ENCODE results near the gene LSP1. TPM values are rescaled to one million over a fixed set of nuclear protein-coding genes. Genes with fewer than 3 reads are reported as not detected.
A peak's percentile ranks its signal among the peaks of the same experiment; 100 is the strongest.

Gene LSP1
- polyA plus RNA-seq, 4 donors: 4.5 to 45.1 (median 22.3) TPM

GRCh38 chr11:1928891-1929541 is 76.1 kb downstream of the LSP1 start:
- Histone ChIP-seq H3K27me3 (ENCODE audit: control insufficient read depth in 3 of 3, insufficient read depth in 3 of 3, low read length in 3 of 3) (peaks cover 0 to 7% (median 0%) of the 10 kb centered on the region in 3 donors), H3K4me3 (ENCODE audit: low read depth in 1 of 3, low read length in 3 of 3) (no peak overlapping the region), H3K27ac (ENCODE audit: low read depth in 1 of 3, low read length in 2 of 3) (no peak overlapping the region), H3K36me3 (ENCODE audit: control insufficient read depth in 3 of 3, insufficient read depth in 2 of 3, low read depth in 1 of 3, low read length in 3 of 3) (no peaks in the 10 kb centered on the region), H3K9me3 (ENCODE audit: control insufficient read depth in 2 of 2, insufficient read depth in 1 of 2, low read depth in 1 of 2, low read length in 1 of 2) (no peaks in the 10 kb centered on the region), H3K4me1 (ENCODE audit: control insufficient read depth in 3 of 3, insufficient read depth in 2 of 3, low read depth in 1 of 3, low read length in 2 of 3) (peaks cover 0 to 16% (median 0%) of the 10 kb centered on the region in 3 donors)
- WGBS, 3 donors: 87 to 94% (median 89%) methylated on average over 30 to 35 of the region's 35 CpGs
- FAIRE-seq (no peak), DNase-seq (no peak)

GRCh38 chr11:1929621-1930461 is 77.0 kb downstream of the LSP1 start:
- H3K36me3 ChIP-seq (ENCODE audit: control insufficient read depth in 3 of 3, insufficient read depth in 2 of 3, low read depth in 1 of 3, low read length in 3 of 3): no peaks in the 10 kb centered on the region
- H3K4me3 ChIP-seq (ENCODE audit: low read depth in 1 of 3, low read length in 3 of 3): no peak overlapping the region
- no peak overlapping the region for H3K27ac ChIP-seq (ENCODE audit: low read depth in 1 of 3, low read length in 2 of 3)
- H3K4me1 ChIP-seq (ENCODE audit: control insufficient read depth in 3 of 3, insufficient read depth in 2 of 3, low read depth in 1 of 3, low read length in 2 of 3): peaks cover 0 to 16% (median 0%) of the 10 kb centered on the region in 3 donors
- no peak for FAIRE-seq
- WGBS, 3 donors: 79 to 88% (median 82%) methylated on average over 24 to 25 of the region's 25 CpGs
- DNase-seq: no peak
- no peaks in the 10 kb centered on the region for H3K9me3 ChIP-seq (ENCODE audit: control insufficient read depth in 2 of 2, insufficient read depth in 1 of 2, low read depth in 1 of 2, low read length in 1 of 2)
- H3K27me3 ChIP-seq (ENCODE audit: control insufficient read depth in 3 of 3, insufficient read depth in 3 of 3, low read length in 3 of 3): peaks cover 0 to 7% (median 0%) of the 10 kb centered on the region in 3 donors

- 61 to 80% (median 68%) methylated on average over 9 of the region's 9 CpGs for WGBS, 3 donors
Measured at GRCh38 chr11:1930462-1930830, 77.6 kb downstream of the LSP1 start.

GRCh38 chr11:1931341-1932104 is 78.6 kb downstream of the LSP1 start:
- FAIRE-seq (no peak), DNase-seq (no peak)
- Histone ChIP-seq H3K27ac (ENCODE audit: low read depth in 1 of 3, low read length in 2 of 3) (peak overlapping the region in 1 of 3 donors; percentile 51), H3K4me3 (ENCODE audit: low read depth in 1 of 3, low read length in 3 of 3) (no peak overlapping the region), H3K9me3 (ENCODE audit: control insufficient read depth in 2 of 2, insufficient read depth in 1 of 2, low read depth in 1 of 2, low read length in 1 of 2) (no peaks in the 10 kb centered on the region), H3K36me3 (ENCODE audit: control insufficient read depth in 3 of 3, insufficient read depth in 2 of 3, low read depth in 1 of 3, low read length in 3 of 3) (no peaks in the 10 kb centered on the region), H3K4me1 (ENCODE audit: control insufficient read depth in 3 of 3, insufficient read depth in 2 of 3, low read depth in 1 of 3, low read length in 2 of 3) (peaks cover 0 to 16% (median 0%) of the 10 kb centered on the region in 3 donors), H3K27me3 (ENCODE audit: control insufficient read depth in 3 of 3, insufficient read depth in 3 of 3, low read length in 3 of 3) (peaks cover 0 to 7% (median 0%) of the 10 kb centered on the region in 3 donors)
- WGBS, 3 donors: 50 to 60% (median 55%) methylated on average over 18 of the region's 18 CpGs

More at GRCh38 chr11:1930462-1930830, 77.6 kb downstream of the LSP1 start:
- Histone ChIP-seq H3K9me3 (ENCODE audit: control insufficient read depth in 2 of 2, insufficient read depth in 1 of 2, low read depth in 1 of 2, low read length in 1 of 2) (no peaks in the 10 kb centered on the region), H3K4me1 (ENCODE audit: control insufficient read depth in 3 of 3, insufficient read depth in 2 of 3, low read depth in 1 of 3, low read length in 2 of 3) (peaks cover 0 to 16% (median 0%) of the 10 kb centered on the region in 3 donors), H3K27ac (ENCODE audit: low read depth in 1 of 3, low read length in 2 of 3) (no peak overlapping the region), H3K27me3 (ENCODE audit: control insufficient read depth in 3 of 3, insufficient read depth in 3 of 3, low read length in 3 of 3) (peaks cover 0 to 7% (median 0%) of the 10 kb centered on the region in 3 donors), H3K36me3 (ENCODE audit: control insufficient read depth in 3 of 3, insufficient read depth in 2 of 3, low read depth in 1 of 3, low read length in 3 of 3) (no peaks in the 10 kb centered on the region), H3K4me3 (ENCODE audit: low read depth in 1 of 3, low read length in 3 of 3) (no peak overlapping the region)
- FAIRE-seq: no peak
- no peak for DNase-seq

- peak overlapping the region in 1 of 3 donors; percentile 51 for H3K27ac ChIP-seq (ENCODE audit: low read depth in 1 of 3, low read length in 2 of 3)
- DNase-seq (no peak), FAIRE-seq (no peak)
Measured at GRCh38 chr11:1932105-1932480, 79.2 kb downstream of the LSP1 start.

GRCh38 chr11:1932681-1933080 is 79.8 kb downstream of the LSP1 start:
- Histone ChIP-seq H3K9me3 (ENCODE audit: control insufficient read depth in 2 of 2, insufficient read depth in 1 of 2, low read depth in 1 of 2, low read length in 1 of 2) (no peaks in the 10 kb centered on the region), H3K4me3 (ENCODE audit: low read depth in 1 of 3, low read length in 3 of 3) (no peak overlapping the region), H3K4me1 (ENCODE audit: control insufficient read depth in 3 of 3, insufficient read depth in 2 of 3, low read depth in 1 of 3, low read length in 2 of 3) (peaks cover 0 to 5% (median 0%) of the 10 kb centered on the region in 3 donors), H3K27me3 (ENCODE audit: control insufficient read depth in 3 of 3, insufficient read depth in 3 of 3, low read length in 3 of 3) (peaks cover 0 to 7% (median 0%) of the 10 kb centered on the region in 3 donors), H3K27ac (ENCODE audit: low read depth in 1 of 3, low read length in 2 of 3) (no peak overlapping the region), H3K36me3 (ENCODE audit: control insufficient read depth in 3 of 3, insufficient read depth in 2 of 3, low read depth in 1 of 3, low read length in 3 of 3) (no peaks in the 10 kb centered on the region)
- WGBS, 3 donors: 93 to 97% (median 96%) methylated on average over 4 of the region's 4 CpGs
- no peak for DNase-seq
- FAIRE-seq: no peak

More at GRCh38 chr11:1932105-1932480, 79.2 kb downstream of the LSP1 start:
- H3K27me3 ChIP-seq (ENCODE audit: control insufficient read depth in 3 of 3, insufficient read depth in 3 of 3, low read length in 3 of 3): peaks cover 0 to 7% (median 0%) of the 10 kb centered on the region in 3 donors
- peaks cover 0 to 11% (median 0%) of the 10 kb centered on the region in 3 donors for H3K4me1 ChIP-seq (ENCODE audit: control insufficient read depth in 3 of 3, insufficient read depth in 2 of 3, low read depth in 1 of 3, low read length in 2 of 3)
- no peaks in the 10 kb centered on the region for H3K36me3 ChIP-seq (ENCODE audit: control insufficient read depth in 3 of 3, insufficient read depth in 2 of 3, low read depth in 1 of 3, low read length in 3 of 3)
- no peak overlapping the region for H3K4me3 ChIP-seq (ENCODE audit: low read depth in 1 of 3, low read length in 3 of 3)
- H3K9me3 ChIP-seq (ENCODE audit: control insufficient read depth in 2 of 2, insufficient read depth in 1 of 2, low read depth in 1 of 2, low read length in 1 of 2): no peaks in the 10 kb centered on the region
- 76 to 79% (median 78%) methylated on average over 11 of the region's 11 CpGs for WGBS, 3 donors

- 78 to 86% (median 80%) methylated on average over 18 of the region's 18 CpGs for WGBS, 3 donors
- no peak for DNase-seq
- no peak overlapping the region for H3K27ac ChIP-seq (ENCODE audit: low read depth in 1 of 3, low read length in 2 of 3)
- H3K4me1 ChIP-seq (ENCODE audit: control insufficient read depth in 3 of 3, insufficient read depth in 2 of 3, low read depth in 1 of 3, low read length in 2 of 3): peaks cover 0 to 5% (median 0%) of the 10 kb centered on the region in 3 donors
- peaks cover 0 to 7% (median 0%) of the 10 kb centered on the region in 3 donors for H3K27me3 ChIP-seq (ENCODE audit: control insufficient read depth in 3 of 3, insufficient read depth in 3 of 3, low read length in 3 of 3)
- H3K9me3 ChIP-seq (ENCODE audit: control insufficient read depth in 2 of 2, insufficient read depth in 1 of 2, low read depth in 1 of 2, low read length in 1 of 2): no peaks in the 10 kb centered on the region
- no peak overlapping the region for H3K4me3 ChIP-seq (ENCODE audit: low read depth in 1 of 3, low read length in 3 of 3)
- H3K36me3 ChIP-seq (ENCODE audit: control insufficient read depth in 3 of 3, insufficient read depth in 2 of 3, low read depth in 1 of 3, low read length in 3 of 3): no peaks in the 10 kb centered on the region
- FAIRE-seq: no peak
Measured at GRCh38 chr11:1933416-1934334, 80.8 kb downstream of the LSP1 start.

All from small intestine (tissue), 7 donors.